ENCODE results near the gene PRICKLE2. TPM values are rescaled to one million over a fixed set of nuclear protein-coding genes. Genes with fewer than 3 reads are reported as not detected.

PRICKLE2 gene
- total RNA-seq, 1 experiment from 2014 or later, result 1.9 TPM

DNA sequence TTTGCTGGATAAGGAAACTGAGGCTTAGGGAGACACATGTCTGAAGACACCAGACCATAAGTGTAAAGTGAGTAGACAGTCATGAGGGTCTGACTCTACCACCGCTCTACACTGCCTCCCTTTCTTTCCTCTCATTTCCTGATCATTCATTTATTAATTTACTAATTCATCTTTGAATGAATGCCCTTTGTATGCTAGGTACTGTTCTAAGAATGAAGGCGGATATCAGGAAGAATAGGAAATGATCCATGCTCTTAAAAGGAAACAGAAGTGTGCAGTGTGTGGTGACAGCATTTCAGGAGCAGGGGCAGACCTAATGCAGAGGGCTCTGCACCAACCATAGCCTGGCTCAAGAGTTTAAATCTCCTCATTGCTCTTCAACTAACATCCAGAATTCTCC lies 170.2 kb downstream of the PRICKLE2 start:
- H3K36me3 Mint-ChIP-seq (ENCODE audit: insufficient read depth, unreplicated experiment), result no peaks in the 10 kb centered on the region
- no peaks in the 10 kb centered on the region for H3K9me3 Mint-ChIP-seq (ENCODE audit: low read depth, unreplicated experiment)
- TF ChIP-seq, protein P1, sequence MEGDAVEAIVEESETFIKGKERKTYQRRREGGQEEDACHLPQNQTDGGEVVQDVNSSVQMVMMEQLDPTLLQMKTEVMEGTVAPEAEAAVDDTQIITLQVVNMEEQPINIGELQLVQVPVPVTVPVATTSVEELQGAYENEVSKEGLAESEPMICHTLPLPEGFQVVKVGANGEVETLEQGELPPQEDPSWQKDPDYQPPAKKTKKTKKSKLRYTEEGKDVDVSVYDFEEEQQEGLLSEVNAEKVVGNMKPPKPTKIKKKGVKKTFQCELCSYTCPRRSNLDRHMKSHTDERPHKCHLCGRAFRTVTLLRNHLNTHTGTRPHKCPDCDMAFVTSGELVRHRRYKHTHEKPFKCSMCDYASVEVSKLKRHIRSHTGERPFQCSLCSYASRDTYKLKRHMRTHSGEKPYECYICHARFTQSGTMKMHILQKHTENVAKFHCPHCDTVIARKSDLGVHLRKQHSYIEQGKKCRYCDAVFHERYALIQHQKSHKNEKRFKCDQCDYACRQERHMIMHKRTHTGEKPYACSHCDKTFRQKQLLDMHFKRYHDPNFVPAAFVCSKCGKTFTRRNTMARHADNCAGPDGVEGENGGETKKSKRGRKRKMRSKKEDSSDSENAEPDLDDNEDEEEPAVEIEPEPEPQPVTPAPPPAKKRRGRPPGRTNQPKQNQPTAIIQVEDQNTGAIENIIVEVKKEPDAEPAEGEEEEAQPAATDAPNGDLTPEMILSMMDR (IDR thresholded peaks at IDR 0.05; ENCODE audit: unreplicated experiment), result no peak
- peaks cover 26% of the 10 kb centered on the region for H3K27me3 Mint-ChIP-seq (ENCODE audit: unreplicated experiment)
- DNase-seq, result no peak
- H3K4me1 Mint-ChIP-seq (ENCODE audit: low read depth, unreplicated experiment), result no peaks in the 10 kb centered on the region
- CTCF ChIA-PET, result no interaction called here
- no TSS peak for BruUV-seq (replicated peaks)
- intact Hi-C loops (cut with micrococcal nuclease; ENCODE audit: unreplicated experiment), result no loop called here
- H3K4me3 Mint-ChIP-seq (ENCODE audit: low read depth, unreplicated experiment), result no peak overlapping the region
- H3K27ac Mint-ChIP-seq (ENCODE audit: unreplicated experiment), result no peak overlapping the region

DNA sequence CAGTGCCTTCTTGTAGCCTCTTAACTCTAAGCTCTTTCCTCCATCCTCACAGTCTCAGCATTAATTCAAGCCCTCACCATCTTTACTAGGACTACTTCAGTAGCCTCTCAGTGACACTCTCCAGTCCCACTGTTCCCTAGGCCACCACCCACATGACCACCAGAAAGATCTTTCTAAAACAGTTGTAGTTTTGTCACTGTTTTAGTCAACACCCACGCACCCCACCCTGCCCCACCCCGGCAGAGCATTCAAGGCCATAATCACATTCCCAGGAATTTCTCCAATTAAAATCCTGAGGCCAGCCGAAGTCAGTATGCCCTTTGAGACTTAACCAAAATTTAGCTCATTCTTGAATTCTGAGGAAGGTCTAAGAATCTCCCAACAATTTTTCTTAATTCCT lies 170.8 kb downstream of the PRICKLE2 start:
- no peaks in the 10 kb centered on the region for H3K36me3 Mint-ChIP-seq (ENCODE audit: insufficient read depth, unreplicated experiment)
- no TSS peak for BruUV-seq (replicated peaks)
- CTCF ChIA-PET, result no interaction called here
- H3K4me1 Mint-ChIP-seq (ENCODE audit: low read depth, unreplicated experiment), result no peaks in the 10 kb centered on the region
- H3K27me3 Mint-ChIP-seq (ENCODE audit: unreplicated experiment), result peaks cover 23% of the 10 kb centered on the region
- no peak for DNase-seq
- no peak overlapping the region for H3K27ac Mint-ChIP-seq (ENCODE audit: unreplicated experiment)
- TF ChIP-seq, protein P1 (IDR thresholded peaks at IDR 0.05; ENCODE audit: unreplicated experiment), result no peak
- H3K4me3 Mint-ChIP-seq (ENCODE audit: low read depth, unreplicated experiment), result no peak overlapping the region
- H3K9me3 Mint-ChIP-seq (ENCODE audit: low read depth, unreplicated experiment), result no peaks in the 10 kb centered on the region
- intact Hi-C loops (cut with micrococcal nuclease; ENCODE audit: unreplicated experiment), result no loop called here

DNA sequence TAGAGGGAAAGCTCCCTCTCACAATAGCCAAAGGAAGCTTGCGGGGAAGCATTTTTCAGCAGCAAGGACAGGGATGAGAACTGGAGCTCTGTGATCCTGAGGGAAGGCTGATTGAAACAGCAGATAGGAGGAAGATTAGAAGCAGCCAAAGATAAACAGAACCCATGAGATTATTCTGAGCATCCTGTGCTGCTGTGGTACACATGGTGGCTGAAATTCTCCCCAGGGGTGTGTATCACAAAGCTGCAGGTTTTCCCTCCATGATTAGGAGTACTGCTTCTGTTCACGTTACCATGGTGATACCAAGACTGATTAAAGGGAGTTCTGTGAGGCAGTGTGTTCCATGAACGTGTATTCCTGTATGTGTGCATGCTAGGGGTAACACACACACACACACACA lies 171.7 kb downstream of the PRICKLE2 start:
- H3K36me3 Mint-ChIP-seq (ENCODE audit: insufficient read depth, unreplicated experiment), result no peaks in the 10 kb centered on the region
- H3K4me1 Mint-ChIP-seq (ENCODE audit: low read depth, unreplicated experiment), result no peaks in the 10 kb centered on the region
- BruUV-seq (replicated peaks), result no TSS peak
- DNase-seq, result no peak
- TF ChIP-seq, protein P1 (IDR thresholded peaks at IDR 0.05; ENCODE audit: unreplicated experiment), result no peak
- no peaks in the 10 kb centered on the region for H3K9me3 Mint-ChIP-seq (ENCODE audit: low read depth, unreplicated experiment)
- H3K4me3 Mint-ChIP-seq (ENCODE audit: low read depth, unreplicated experiment), result no peak overlapping the region
- intact Hi-C loops (cut with micrococcal nuclease; ENCODE audit: unreplicated experiment), result no loop called here
- no peak overlapping the region for H3K27ac Mint-ChIP-seq (ENCODE audit: unreplicated experiment)
- CTCF ChIA-PET, result no interaction called here
- peaks cover 23% of the 10 kb centered on the region for H3K27me3 Mint-ChIP-seq (ENCODE audit: unreplicated experiment)

DNA sequence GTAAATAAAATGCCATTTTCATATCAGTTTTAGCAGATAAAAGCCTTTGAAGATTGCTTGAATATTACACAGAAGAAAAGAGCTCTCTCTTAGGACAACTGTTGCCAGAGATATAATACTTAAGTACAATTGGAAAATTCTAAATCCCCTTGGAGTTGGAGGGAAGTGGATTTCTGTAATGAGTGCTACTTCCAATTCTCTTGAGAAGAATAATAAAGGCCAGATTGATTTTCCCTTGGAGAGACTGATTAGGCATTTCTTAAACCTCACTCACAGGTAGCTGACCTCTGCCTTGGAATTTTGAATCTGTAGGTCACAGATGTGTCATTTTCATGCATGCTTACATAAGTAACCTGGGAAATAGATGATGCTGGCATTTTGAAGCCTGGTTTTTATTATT lies 172.1 kb downstream of the PRICKLE2 start:
- Mint-ChIP-seq H3K27me3 (ENCODE audit: unreplicated experiment) (peaks cover 23% of the 10 kb centered on the region), H3K27ac (ENCODE audit: unreplicated experiment) (no peak overlapping the region), H3K4me3 (ENCODE audit: low read depth, unreplicated experiment) (no peak overlapping the region), H3K9me3 (ENCODE audit: low read depth, unreplicated experiment) (no peaks in the 10 kb centered on the region), H3K36me3 (ENCODE audit: insufficient read depth, unreplicated experiment) (no peaks in the 10 kb centered on the region), H3K4me1 (ENCODE audit: low read depth, unreplicated experiment) (no peaks in the 10 kb centered on the region)
- no TSS peak for BruUV-seq (replicated peaks)
- CTCF ChIA-PET, result no interaction called here
- no peak for DNase-seq
- intact Hi-C loops (cut with micrococcal nuclease; ENCODE audit: unreplicated experiment), result no loop called here
- TF ChIP-seq, protein P1 (IDR thresholded peaks at IDR 0.05; ENCODE audit: unreplicated experiment), result no peak

DNA sequence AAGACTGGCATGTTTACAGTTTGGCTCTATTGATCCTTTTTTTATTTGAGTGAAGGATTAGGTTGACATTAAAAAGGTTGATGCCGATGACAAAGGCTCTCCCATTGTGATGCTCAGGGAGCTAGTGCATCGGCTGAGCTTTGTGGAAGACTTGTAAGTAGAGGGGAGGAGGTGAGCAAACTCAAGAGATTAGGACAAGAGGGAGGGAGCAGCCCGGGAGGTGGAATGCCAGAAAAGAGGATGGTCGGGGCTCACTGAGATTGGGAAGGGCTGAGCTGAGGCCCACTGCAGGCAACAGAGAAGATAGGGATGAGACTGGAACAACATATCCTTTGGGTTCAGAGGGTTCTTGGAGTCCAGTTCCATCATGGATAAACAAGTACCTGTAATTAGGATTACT lies 175.4 kb downstream of the PRICKLE2 start:
- TF ChIP-seq, protein P1 (IDR thresholded peaks at IDR 0.05; ENCODE audit: unreplicated experiment), result no peak

More for the DNA sequence above, 175.4 kb downstream of the PRICKLE2 start:
- intact Hi-C loops (cut with micrococcal nuclease; ENCODE audit: unreplicated experiment), result no loop called here
- H3K27ac Mint-ChIP-seq (ENCODE audit: unreplicated experiment), result no peak overlapping the region
- no peaks in the 10 kb centered on the region for H3K9me3 Mint-ChIP-seq (ENCODE audit: low read depth, unreplicated experiment)
- no TSS peak for BruUV-seq (replicated peaks)
- no peaks in the 10 kb centered on the region for H3K4me1 Mint-ChIP-seq (ENCODE audit: low read depth, unreplicated experiment)
- no peak for DNase-seq
- H3K4me3 Mint-ChIP-seq (ENCODE audit: low read depth, unreplicated experiment), result no peak overlapping the region
- CTCF ChIA-PET, result no interaction called here
- H3K36me3 Mint-ChIP-seq (ENCODE audit: insufficient read depth, unreplicated experiment), result no peaks in the 10 kb centered on the region
- H3K27me3 Mint-ChIP-seq (ENCODE audit: unreplicated experiment), result peaks cover 26% of the 10 kb centered on the region

Data from Calu3 (cell line).